HFFc6 (cell line): ENCODE data around the gene VWF. TPM values are rescaled to one million over a fixed set of nuclear protein-coding genes. Genes with fewer than 3 reads are reported as not detected.

Experiments
- DNase-seq: peaks from one replicate; pipeline ENCODE4 v3.0.0-alpha.2; 2018
- H3K27ac Mint-ChIP-seq: 2 replicates; pipeline ENCODE4 v1.8.0; 2020; ENCODE audit warnings: mild to moderate bottlenecking, mixed read lengths
- H3K27me3 Mint-ChIP-seq: 2 replicates; pipeline ENCODE4 v1.8.0; 2021; ENCODE audit warnings: mild to moderate bottlenecking, moderate library complexity, mixed read lengths; ENCODE audit not compliant: insufficient read depth
- H3K36me3 Mint-ChIP-seq: 2 replicates; pipeline ENCODE4 v1.8.0; 2021; ENCODE audit warnings: low read depth, mixed read lengths
- H3K4me1 Mint-ChIP-seq: 2 replicates; pipeline ENCODE4 v1.8.0; 2020; ENCODE audit warnings: low read depth, mixed read lengths
- H3K4me3 Mint-ChIP-seq: 2 replicates; pipeline ENCODE4 v1.8.0; 2020; ENCODE audit warnings: mild to moderate bottlenecking, moderate library complexity, mixed read lengths
- H3K9me3 Mint-ChIP-seq: 2 replicates; pipeline ENCODE4 v1.8.0; 2020; ENCODE audit warnings: mild to moderate bottlenecking, mixed read lengths
- CTCF ChIP-seq: fragments of 200-600 bp; sonication (generic); IDR thresholded peaks from 2 replicates; pipeline ENCODE4 v1.5.0; 2021; ENCODE audit warnings: antibody characterized with exemption, mild to moderate bottlenecking
- total RNA-seq, 6 experiments: library from RNA; stranded (reverse); fragmentation: NEBNext Ultra II Directional; extraction: Animal tissue kit (Norgen Biotek cat#: 25700); gene quantifications; 2 replicates in 1 of 6; 3 replicates in 5 of 6; pipeline ENCODE4 v1.2.3, GENCODE V29; 2021

The VWF gene
- total RNA-seq, 6 experiments from 2014 or later, result 0.02 to 0.25 (median 0.10) TPM

GRCh38 chr12:6123258-6123657, 1.2 kb downstream of the VWF start:
- no peaks in the 10 kb centered on the region for H3K36me3 Mint-ChIP-seq
- H3K4me1 Mint-ChIP-seq, result peaks cover 9% of the 10 kb centered on the region; the same call in 1 of the 2 replicates
- H3K27ac Mint-ChIP-seq, result no peak overlapping the region
- H3K4me3 Mint-ChIP-seq, result no peak overlapping the region
- DNase-seq, result no peak
- TF ChIP-seq CTCF, result no peak
- no peaks in the 10 kb centered on the region for H3K9me3 Mint-ChIP-seq
- H3K27me3 Mint-ChIP-seq, result peaks cover 17% of the 10 kb centered on the region

GRCh38 chr12:6122201-6122600, 2.3 kb downstream of the VWF start:
- Mint-ChIP-seq H3K4me3 (no peak overlapping the region), H3K9me3 (no peaks in the 10 kb centered on the region), H3K36me3 (no peaks in the 10 kb centered on the region), H3K27me3 (peaks cover 19% of the 10 kb centered on the region), H3K27ac (no peak overlapping the region), H3K4me1 (peaks cover 4% of the 10 kb centered on the region; the same call in 1 of the 2 replicates)
- TF ChIP-seq CTCF, result no peak
- DNase-seq, result no peak

GRCh38 chr12:6120796-6121473, 3.5 kb downstream of the VWF start:
- DNase-seq, result no peak
- H3K4me1 Mint-ChIP-seq, result peaks cover 13% of the 10 kb centered on the region; the same call in 1 of the 2 replicates
- H3K27ac Mint-ChIP-seq, result no peak overlapping the region
- H3K27me3 Mint-ChIP-seq, result peaks cover 19% of the 10 kb centered on the region
- H3K9me3 Mint-ChIP-seq, result no peaks in the 10 kb centered on the region
- no peak for TF ChIP-seq CTCF
- no peak overlapping the region for H3K4me3 Mint-ChIP-seq
- no peaks in the 10 kb centered on the region for H3K36me3 Mint-ChIP-seq

GRCh38 chr12:6118891-6119568, 5.4 kb downstream of the VWF start:
- TF ChIP-seq CTCF, result no peak
- Mint-ChIP-seq H3K27me3 (peaks cover 19% of the 10 kb centered on the region), H3K4me1 (peaks cover 13% of the 10 kb centered on the region; the same call in 1 of the 2 replicates), H3K36me3 (no peaks in the 10 kb centered on the region), H3K4me3 (no peak overlapping the region), H3K27ac (no peak overlapping the region), H3K9me3 (no peaks in the 10 kb centered on the region)
- DNase-seq, result no peak

- no peak overlapping the region for H3K4me3 Mint-ChIP-seq
- TF ChIP-seq CTCF, result no peak
- DNase-seq, result no peak
Measured at GRCh38 chr12:6116471-6117021, 7.9 kb downstream of the VWF start.

More at GRCh38 chr12:6116471-6117021, 7.9 kb downstream of the VWF start:
- H3K27me3 Mint-ChIP-seq, result peaks cover 19% of the 10 kb centered on the region
- no peaks in the 10 kb centered on the region for H3K9me3 Mint-ChIP-seq
- H3K36me3 Mint-ChIP-seq, result no peaks in the 10 kb centered on the region
- H3K4me1 Mint-ChIP-seq, result peaks cover 13% of the 10 kb centered on the region; the same call in 1 of the 2 replicates
- H3K27ac Mint-ChIP-seq, result no peak overlapping the region
